HFFc6 (cell line): ENCODE results near the gene ZCCHC14. TPM values are rescaled to one million over a fixed set of nuclear protein-coding genes. Genes with fewer than 3 reads are reported as not detected.

Experiments used
- DNase-seq: peaks from one replicate; pipeline ENCODE4 v3.0.0-alpha.2; 2018
- H3K27ac Mint-ChIP-seq: 2 replicates; pipeline ENCODE4 v1.8.0; 2020; ENCODE audit warnings: mild to moderate bottlenecking, mixed read lengths
- H3K27me3 Mint-ChIP-seq: 2 replicates; pipeline ENCODE4 v1.8.0; 2021; ENCODE audit warnings: mild to moderate bottlenecking, moderate library complexity, mixed read lengths; ENCODE audit not compliant: insufficient read depth
- H3K36me3 Mint-ChIP-seq: 2 replicates; pipeline ENCODE4 v1.8.0; 2021; ENCODE audit warnings: low read depth, mixed read lengths
- H3K4me1 Mint-ChIP-seq: 2 replicates; pipeline ENCODE4 v1.8.0; 2020; ENCODE audit warnings: low read depth, mixed read lengths
- H3K4me3 Mint-ChIP-seq: 2 replicates; pipeline ENCODE4 v1.8.0; 2020; ENCODE audit warnings: mild to moderate bottlenecking, moderate library complexity, mixed read lengths
- H3K9me3 Mint-ChIP-seq: 2 replicates; pipeline ENCODE4 v1.8.0; 2020; ENCODE audit warnings: mild to moderate bottlenecking, mixed read lengths
- total RNA-seq, 6 experiments: library from RNA; stranded (reverse); fragmentation: NEBNext Ultra II Directional; extraction: Animal tissue kit (Norgen Biotek cat#: 25700); gene quantifications; 2 replicates in 1 of 6; 3 replicates in 5 of 6; pipeline ENCODE4 v1.2.3, GENCODE V29; 2021
- TF ChIP-seq, protein P1 (sequence below): fragments of 200-600 bp; sonication (generic); IDR thresholded peaks from 2 replicates; pipeline ENCODE4 v1.5.0; 2021; ENCODE audit warnings: antibody characterized with exemption, mild to moderate bottlenecking

The ZCCHC14 gene
- total RNA-seq, 6 experiments from 2014 or later = 10.6 to 13.7 (median 13.3) TPM

DNA sequence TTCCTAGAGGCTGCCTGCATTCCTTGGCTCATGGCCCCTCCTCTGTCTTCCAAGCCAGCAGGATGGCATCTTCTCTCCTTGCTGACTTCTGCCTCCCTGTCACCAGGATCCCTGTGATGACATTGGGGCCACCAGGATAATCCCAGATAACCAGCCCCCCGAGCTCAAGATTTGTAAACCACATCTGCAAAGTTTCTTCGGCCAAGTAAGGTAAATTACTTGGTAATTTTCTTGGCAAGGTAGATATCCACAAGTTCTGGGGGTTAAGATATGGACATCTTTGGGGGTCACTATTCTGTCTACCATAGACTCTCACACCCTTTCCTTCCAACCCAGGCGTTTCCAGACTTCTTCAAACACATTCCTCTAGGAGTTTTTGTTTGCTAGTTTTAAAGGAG lies 42.6 kb upstream of the ZCCHC14 start:
- no peak overlapping the region for H3K4me3 Mint-ChIP-seq
- DNase-seq = no peak
- peaks cover 53% of the 10 kb centered on the region for H3K9me3 Mint-ChIP-seq
- peaks cover 35% of the 10 kb centered on the region for H3K36me3 Mint-ChIP-seq
- H3K27me3 Mint-ChIP-seq = peaks cover 31% of the 10 kb centered on the region
- no peak overlapping the region for H3K27ac Mint-ChIP-seq
- TF ChIP-seq, protein P1, sequence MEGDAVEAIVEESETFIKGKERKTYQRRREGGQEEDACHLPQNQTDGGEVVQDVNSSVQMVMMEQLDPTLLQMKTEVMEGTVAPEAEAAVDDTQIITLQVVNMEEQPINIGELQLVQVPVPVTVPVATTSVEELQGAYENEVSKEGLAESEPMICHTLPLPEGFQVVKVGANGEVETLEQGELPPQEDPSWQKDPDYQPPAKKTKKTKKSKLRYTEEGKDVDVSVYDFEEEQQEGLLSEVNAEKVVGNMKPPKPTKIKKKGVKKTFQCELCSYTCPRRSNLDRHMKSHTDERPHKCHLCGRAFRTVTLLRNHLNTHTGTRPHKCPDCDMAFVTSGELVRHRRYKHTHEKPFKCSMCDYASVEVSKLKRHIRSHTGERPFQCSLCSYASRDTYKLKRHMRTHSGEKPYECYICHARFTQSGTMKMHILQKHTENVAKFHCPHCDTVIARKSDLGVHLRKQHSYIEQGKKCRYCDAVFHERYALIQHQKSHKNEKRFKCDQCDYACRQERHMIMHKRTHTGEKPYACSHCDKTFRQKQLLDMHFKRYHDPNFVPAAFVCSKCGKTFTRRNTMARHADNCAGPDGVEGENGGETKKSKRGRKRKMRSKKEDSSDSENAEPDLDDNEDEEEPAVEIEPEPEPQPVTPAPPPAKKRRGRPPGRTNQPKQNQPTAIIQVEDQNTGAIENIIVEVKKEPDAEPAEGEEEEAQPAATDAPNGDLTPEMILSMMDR = no peak
- H3K4me1 Mint-ChIP-seq = peaks cover 12% of the 10 kb centered on the region; the same call in 1 of the 2 replicates

DNA sequence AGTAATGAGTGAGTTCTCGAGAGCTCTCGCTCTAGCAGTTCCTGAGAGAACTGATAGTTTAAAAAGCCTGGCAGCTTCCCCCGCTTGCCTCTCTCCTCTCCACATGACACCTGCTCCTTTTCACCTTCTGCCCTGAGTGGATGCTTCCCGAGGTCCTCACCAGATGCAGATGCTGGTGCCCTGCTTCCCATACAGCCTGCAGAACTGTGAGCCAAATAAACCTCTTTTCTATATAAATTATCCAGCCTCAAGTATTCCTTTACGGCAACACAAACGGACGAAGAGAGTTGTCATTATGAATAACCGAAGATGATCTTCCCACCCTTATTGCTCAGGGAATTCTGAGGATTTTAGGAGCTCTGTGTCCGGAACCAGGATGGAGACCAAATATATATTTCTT lies 41.9 kb upstream of the ZCCHC14 start:
- peaks cover 24% of the 10 kb centered on the region for H3K27me3 Mint-ChIP-seq
- no peak for DNase-seq
- H3K36me3 Mint-ChIP-seq = peaks cover 40% of the 10 kb centered on the region
- H3K4me1 Mint-ChIP-seq = peaks cover 12% of the 10 kb centered on the region; the same call in 1 of the 2 replicates
- H3K27ac Mint-ChIP-seq = no peak overlapping the region
- no peak overlapping the region for H3K4me3 Mint-ChIP-seq
- TF ChIP-seq, protein P1 = no peak
- peaks cover 60% of the 10 kb centered on the region for H3K9me3 Mint-ChIP-seq

DNA sequence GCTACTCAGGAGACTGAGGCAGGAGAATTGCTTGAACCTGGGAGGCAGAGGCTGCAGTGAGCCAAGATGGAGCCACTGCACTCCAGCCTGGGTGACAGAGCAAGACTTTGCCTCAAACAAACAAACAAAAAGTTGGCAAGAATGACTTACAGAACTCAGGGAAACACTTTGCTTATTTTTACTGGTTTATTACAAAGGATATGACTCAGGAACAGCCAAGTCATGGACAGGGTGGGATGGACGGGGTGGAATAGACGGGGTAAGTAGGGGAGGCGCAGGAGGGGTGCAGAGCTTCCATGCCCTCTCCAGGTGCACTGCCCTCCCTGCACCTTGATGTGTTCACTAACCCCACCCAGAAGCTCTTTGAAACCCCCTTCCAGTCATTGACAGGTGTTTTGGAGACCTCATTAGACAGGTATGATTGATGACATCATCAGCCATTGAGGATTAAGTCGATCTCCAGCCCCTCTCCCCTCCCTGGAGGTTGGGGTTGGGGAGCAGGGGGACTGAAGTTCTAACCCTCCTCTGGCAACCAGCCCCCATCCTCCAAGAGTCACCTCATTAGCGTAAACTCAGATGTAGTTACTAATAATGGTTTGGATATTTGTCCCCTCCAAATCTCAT lies 41.3 kb upstream of the ZCCHC14 start:
- Mint-ChIP-seq H3K27me3 (peaks cover 18% of the 10 kb centered on the region), H3K4me3 (no peak overlapping the region), H3K4me1 (peaks cover 12% of the 10 kb centered on the region; the same call in 1 of the 2 replicates), H3K27ac (no peak overlapping the region), H3K9me3 (peaks cover 66% of the 10 kb centered on the region), H3K36me3 (peaks cover 46% of the 10 kb centered on the region)
- no peak for DNase-seq
- TF ChIP-seq, protein P1 = no peak

DNA sequence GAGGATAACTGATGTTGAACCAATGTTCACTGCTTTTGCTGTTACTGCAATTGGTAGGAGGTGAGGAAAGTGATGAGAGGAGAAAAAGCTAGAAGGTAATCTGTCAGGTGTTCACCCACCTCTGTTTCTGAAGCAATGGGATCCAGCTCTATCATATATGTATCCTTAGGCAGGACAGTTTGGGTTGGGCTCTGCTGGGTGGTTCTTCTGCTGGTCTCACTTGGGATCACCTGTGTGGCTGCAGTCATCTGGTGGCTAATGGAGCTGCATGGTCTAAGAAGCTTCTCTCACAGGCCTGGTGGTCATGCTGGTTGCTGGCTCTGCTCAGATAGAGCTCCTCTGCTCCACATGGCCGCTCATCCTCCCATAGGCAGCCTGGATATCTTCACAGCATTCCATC lies 40.2 kb upstream of the ZCCHC14 start:
- H3K36me3 Mint-ChIP-seq = peaks cover 48% of the 10 kb centered on the region
- no peak for DNase-seq
- no peak overlapping the region for H3K4me3 Mint-ChIP-seq
- no peak overlapping the region for H3K27ac Mint-ChIP-seq
- H3K27me3 Mint-ChIP-seq = peaks cover 21% of the 10 kb centered on the region
- peaks cover 4% of the 10 kb centered on the region; the same call in 1 of the 2 replicates for H3K4me1 Mint-ChIP-seq
- H3K9me3 Mint-ChIP-seq = peaks cover 68% of the 10 kb centered on the region
- TF ChIP-seq, protein P1 = no peak

DNA sequence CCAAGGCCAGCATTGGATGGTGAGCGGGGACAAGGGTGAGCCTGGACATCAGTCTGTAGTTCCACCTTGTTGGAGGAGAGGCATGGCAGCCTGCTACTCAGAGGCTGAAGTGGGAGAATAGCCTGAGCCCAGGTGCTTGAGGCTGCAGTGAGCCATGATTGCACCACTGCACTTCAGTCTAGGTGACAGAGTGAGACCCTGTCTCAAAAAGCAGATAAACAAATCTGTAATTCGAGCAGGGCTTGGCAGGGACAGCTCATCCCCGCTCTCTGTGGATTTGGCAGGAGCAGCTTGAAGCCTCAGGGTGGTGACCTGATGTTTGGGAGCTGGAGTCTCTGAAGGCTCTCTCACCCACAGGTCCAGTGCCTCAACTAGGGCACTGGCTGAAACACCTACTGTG lies 38.6 kb upstream of the ZCCHC14 start:
- Mint-ChIP-seq H3K36me3 (peaks cover 39% of the 10 kb centered on the region), H3K9me3 (peaks cover 59% of the 10 kb centered on the region), H3K4me3 (no peak overlapping the region), H3K27ac (no peak overlapping the region), H3K27me3 (peaks cover 24% of the 10 kb centered on the region), H3K4me1 (peaks cover 4% of the 10 kb centered on the region; the same call in 1 of the 2 replicates)
- no peak for DNase-seq
- TF ChIP-seq, protein P1 = no peak
